GM21360 (cell line): Measurements from ENCODE around the gene FAM168B.

Experiments used
- ATAC-seq: cut with Tn5 transposase; IDR thresholded peaks from one replicate; pipeline ENCODE4 v1.9.1; 2021; ENCODE audit warnings: mild to moderate bottlenecking, moderate library complexity; ENCODE audit not compliant: unreplicated experiment

Gene FAM168B

GRCh38 chr2:131027566-131028528 lies 65.4 kb downstream of the FAM168B start:
- ATAC-seq: no peak

- no peak for ATAC-seq
These were observed 66.3 kb downstream of the FAM168B start for GRCh38 chr2:131026919-131027318.

GRCh38 chr2:131023758-131024157 lies 69.5 kb downstream of the FAM168B start:
- no peak for ATAC-seq

- no peak for ATAC-seq
These were observed 70.5 kb downstream of the FAM168B start for GRCh38 chr2:131022731-131023130.

- ATAC-seq: no peak
These were observed 76.2 kb downstream of the FAM168B start for GRCh38 chr2:131016826-131017741.

- no peak for ATAC-seq
These were observed 77.5 kb downstream of the FAM168B start for GRCh38 chr2:131015764-131016163.

- ATAC-seq: no peak
These were observed 79.1 kb downstream of the FAM168B start for GRCh38 chr2:131014141-131014540.

- ATAC-seq: no peak
These were observed 81.8 kb downstream of the FAM168B start for GRCh38 chr2:131011486-131011885.

GRCh38 chr2:131010566-131010965 lies 82.7 kb downstream of the FAM168B start:
- ATAC-seq: no peak

GRCh38 chr2:131009713-131010475 lies 83.4 kb downstream of the FAM168B start:
- no peak for ATAC-seq

- ATAC-seq: no peak
These were observed 84.3 kb downstream of the FAM168B start for GRCh38 chr2:131008967-131009366.

- ATAC-seq: no peak
These were observed 86.7 kb downstream of the FAM168B start for GRCh38 chr2:131006561-131006960.

- ATAC-seq: no peak
These were observed 87.9 kb downstream of the FAM168B start for GRCh38 chr2:131005216-131005935.

GRCh38 chr2:131004446-131005209 lies 88.6 kb downstream of the FAM168B start:
- no peak for ATAC-seq

- no peak for ATAC-seq
These were observed 94.7 kb downstream of the FAM168B start for GRCh38 chr2:130998561-130998960.
